AML-193 (cell line): ENCODE results near the gene RENBP.

Experiments
- DNase-seq, 2 experiments: peaks; one replicate each; lab custom pipeline; 2025; lab: John Stamatoyannopoulos, UW

RENBP gene

DNA sequence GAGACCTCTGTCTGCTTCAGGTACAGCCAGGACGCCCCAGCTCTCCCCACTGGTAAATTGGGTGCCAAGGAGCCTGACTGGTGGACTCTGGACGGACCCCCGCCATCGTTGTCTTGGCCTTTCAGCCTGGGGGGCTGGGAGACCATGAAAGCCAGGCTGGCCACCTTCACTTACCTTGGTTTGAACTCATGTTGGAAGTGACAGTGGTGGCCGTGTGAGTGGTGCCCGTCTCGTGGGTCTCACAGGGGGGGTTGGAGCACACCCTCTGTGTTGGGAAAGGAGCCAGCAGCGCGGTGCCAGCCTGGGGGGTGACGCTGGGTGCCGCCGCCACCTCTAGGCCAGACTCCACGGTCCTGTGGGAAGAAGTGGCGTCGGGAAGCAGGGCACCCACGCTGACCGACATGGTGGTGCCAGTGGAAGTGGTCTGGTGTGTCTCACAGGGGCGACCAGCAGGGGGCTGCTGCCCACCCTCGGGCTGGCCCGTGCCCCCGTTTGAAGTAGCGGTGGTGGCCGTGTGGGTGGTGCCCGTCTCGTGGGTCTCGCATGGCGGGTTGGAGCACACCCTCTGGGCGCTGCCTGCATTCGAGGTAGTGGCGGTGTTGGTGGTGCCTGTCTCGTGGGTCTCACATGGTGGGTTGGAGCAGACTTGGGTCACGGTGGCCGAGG is 9.6 kb upstream of the RENBP start:
- no peak for DNase-seq

DNA sequence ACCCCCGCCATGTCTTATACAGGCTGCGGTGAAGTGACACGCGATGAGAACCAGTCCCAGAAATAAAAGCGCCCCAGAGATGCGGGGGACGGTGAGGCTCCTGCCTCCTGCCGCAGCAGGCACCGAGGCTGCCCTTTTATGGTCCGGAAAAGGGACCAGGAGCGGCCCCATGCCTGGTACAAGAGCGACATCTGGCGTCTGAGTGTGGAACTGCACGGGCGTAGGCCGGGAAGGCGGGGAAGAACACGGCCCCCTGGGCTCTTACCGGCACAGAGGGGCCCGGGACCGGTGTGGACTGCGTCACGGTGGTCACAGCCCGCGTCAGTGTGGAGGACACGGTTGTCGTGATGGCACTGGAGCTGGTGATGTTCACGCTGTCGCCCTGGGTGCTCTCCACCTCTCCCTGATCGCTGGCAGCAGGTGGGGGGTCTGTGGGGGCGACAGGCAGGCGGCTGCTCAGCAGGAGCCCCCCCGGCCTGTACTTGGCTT is 8.9 kb upstream of the RENBP start:
- no peak for DNase-seq

DNA sequence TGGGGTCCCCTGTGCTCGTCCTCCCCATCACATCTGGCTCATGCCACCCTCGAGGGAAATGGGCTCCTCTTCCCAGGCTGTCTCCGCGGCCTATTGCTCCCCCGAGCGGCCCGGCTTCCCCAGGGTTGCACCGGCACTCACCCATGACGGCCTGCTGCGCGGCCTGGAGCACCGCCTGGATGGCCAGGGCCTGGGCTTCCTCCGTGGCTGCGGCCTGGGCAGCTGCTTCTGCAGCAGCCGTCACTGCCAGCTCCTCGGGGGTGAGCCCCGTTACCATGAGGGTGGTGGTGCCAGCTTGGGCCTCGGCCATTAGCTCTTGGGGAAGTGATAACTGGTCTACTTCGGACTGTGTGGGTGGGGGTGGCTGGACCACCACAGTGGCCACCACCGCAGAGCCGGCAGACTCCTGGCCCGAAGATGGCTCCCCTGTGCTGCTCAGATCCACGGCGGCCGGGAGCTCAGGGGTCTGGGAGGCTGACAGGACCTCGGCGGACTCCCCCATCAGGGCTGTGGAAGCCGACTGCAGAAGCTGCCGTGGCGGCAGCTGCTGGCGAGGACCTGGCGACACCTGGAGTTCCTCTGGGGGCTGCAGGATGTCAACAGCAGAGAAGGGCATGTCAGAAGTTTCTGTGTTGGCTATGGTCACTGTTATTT is 8.1 kb upstream of the RENBP start:
- no peak for DNase-seq

DNA sequence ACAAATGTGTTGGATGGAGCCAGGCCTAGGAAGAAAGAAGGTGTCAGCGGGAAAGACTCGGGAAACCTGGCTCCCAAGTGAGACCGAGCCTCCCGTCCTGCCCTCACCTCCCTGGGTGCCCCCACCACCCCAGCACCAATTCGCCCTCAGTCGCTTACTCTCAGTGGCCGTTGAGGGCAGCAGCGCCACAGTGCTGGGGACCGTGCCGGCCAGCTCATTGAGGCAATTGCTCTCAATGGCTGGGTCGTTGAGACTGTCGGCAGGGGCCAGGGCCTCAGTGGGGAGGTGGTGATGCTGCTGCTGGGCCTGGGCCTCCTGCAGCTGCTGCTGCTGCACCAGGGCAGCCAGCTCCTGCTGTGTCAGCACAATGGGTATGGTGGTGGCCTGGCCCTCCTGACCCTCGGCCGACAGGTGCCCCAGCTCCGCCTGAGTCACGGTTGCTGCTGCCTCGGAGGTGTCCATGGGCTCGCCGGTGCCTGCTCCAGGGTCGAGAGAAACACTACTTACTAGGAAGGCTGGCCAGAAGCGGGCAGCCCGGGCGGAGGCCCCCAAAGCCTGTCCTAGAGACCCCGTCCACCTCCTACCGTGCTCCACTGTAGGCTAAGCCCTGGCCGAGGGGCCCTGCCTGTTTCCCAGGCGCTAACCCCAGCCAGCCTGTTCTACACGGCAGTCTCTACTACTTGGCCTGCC is 7.4 kb upstream of the RENBP start:
- DNase-seq = no peak

DNA sequence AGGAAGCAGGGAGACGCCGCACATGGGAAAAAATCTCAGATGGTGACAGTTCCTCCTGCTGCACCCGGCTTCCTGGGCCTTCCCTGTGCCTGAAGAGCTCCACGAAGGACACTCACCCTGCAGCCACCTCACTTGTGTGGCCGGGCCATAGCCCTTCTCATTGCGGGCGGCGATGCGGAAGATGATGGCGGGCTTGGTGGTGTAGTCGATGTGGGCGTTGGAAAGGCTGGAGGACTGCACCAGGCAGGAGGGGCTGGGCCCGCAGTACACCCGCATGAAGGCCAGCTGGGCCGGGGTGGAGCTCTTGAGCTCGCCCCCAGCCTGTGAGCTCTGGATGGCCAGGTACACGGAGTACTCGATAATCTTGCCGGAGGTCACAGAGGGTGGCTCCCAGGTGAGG is 5.7 kb upstream of the RENBP start:
- no peak for DNase-seq

DNA sequence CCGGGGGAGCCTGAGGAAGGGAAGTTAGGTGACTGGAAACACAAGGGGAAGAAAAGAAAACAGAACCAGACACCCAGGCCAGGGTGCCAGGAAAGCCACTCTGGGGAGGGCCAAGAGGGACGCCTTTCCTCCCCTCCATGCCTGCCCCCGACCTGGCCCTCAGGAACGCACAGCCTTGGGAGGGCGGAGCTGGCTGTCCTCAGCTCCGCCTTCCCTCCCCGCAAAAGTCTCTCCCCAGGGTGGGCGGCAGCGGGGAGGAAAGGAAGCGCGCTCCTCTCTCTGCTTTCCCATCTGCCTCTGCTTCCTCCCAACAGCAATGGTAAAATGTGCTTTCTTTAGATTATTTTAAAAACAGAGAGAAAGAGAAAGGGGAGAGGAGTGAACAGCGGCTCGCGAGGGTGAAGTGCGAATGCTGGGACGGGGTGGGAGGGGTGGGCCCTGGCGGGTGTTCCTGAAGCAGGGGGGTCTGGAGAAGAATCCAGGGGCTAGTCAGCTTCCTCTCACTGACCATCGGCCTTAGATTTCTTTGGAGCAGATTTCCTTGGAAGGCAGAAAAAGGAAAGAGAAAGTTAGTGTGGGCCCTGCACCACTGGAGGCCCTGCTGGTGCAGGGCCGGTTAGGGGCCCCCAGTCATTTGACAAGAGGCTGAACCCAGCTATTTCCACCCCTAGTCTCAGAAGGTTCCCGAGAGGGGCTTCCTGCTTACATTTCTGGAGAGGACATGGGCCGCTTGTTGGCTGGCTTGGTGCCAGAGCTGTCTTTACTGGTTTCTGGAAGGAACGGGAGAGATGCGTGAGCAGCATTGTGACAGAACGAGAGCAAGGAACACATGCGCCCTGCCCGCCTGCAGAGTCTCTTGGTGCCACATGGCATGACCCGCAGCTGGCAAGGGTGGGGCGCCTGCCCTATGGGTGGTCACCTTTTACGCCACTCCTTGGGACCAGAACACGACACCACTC is 4.7 kb upstream of the RENBP start:
- no peak for DNase-seq

DNA sequence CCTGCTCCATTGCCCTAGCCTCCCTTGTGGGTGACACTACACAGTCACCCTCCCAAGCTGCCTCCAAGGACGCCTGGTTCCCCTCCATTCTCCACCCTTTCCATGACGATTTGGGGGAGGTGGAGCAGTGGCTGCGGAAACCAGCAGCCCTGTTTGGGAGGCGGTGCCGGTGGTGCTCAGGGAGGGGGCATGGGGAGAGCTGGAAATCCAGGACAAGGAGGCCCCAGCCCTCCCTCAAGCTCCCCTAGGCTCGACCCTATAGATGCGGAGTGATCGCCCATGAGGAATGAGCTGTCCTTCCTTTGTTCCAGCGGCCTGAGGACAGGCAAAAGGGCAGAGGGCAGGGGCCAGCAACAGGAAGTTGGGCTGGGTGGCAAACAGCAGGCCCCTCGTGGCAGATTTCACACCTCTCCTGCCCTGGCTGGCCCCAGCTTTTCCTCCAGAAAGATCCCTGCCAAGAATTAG is 3.6 kb upstream of the RENBP start:
- no peak for DNase-seq

DNA sequence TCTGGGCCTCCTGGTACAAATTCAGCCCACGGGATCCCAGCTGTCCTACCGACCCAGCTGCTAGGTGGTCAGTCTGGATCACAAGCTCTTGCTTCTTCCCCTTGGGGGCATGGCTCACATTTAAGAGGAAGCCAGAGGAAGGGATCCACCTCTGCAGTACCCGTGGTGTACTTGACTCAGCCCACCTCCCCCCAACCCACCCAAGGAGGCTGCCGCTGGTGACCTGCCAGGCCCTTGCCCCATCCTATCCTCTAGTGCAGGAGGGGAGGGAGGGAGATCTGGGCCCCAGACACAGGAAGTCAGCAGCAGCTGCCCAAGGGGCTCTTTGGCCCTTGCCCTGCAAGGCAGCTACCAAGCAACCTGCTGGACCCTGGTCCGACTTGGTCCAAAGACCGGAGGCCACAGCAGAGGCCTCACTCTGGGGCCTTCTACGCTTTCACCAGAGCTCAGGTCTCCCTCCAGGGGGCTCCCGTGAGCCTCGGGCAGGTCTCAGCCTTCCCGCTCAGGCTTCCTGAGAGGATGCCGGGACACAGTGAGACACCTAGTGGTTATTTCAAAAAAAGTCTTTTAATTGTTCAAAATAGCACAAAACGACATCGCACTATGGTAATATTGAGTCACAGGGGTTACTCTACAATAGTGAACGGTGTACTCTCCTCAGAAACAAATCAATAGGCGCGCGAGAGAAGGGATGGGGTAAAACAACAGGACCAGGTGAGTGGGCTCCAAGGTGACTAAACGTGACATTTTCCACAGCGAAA is 2.7 kb upstream of the RENBP start:
- DNase-seq = peak; percentile 44 to 78

DNA sequence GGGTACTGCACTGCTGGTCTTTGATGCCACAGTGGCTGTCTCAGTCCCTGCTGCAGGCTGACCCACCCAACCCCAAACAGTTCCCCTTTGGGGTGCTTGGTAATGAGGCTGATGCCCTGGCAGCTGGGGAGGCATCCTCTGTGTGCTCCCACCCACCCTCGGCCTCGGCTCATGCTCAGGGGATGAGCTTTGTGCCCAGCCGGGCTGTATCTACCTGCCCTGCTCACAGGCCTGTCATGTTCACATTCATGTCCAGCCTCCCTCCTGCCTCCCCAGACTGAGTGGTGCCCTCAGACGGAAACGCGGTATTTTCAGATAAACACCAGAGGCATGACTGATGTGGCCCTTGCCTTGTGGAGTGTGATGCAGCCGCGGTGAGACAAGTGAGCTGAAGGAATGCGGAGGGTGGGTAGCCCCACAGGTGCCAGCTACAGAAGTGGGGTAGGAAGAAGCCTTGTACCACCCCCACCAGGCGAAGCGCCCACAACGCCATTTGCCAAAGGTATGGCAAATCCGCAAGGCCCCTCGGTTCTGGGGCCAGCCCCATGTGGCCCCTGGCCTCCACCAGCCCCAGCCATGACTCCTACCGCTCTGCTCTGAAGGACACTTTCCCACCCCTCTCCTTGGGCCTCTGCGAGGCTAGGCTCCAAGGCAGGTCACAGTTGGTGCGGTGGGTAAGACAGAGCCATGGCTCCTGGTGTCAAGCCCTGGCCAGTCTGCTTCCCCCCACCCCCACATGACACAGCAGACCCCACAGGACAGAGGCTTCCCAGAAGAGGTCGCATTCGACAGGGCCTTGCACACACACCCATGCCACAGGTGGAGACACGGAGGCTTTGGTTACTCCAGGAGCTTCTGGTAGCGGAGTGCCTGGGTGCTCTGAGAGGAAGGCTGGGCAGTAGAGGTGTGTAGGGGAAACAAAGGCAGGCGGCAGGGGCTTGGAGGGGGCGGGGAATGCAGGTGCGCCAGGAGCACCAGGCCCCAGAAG is 1.8 kb upstream of the RENBP start:
- no peak for DNase-seq

DNA sequence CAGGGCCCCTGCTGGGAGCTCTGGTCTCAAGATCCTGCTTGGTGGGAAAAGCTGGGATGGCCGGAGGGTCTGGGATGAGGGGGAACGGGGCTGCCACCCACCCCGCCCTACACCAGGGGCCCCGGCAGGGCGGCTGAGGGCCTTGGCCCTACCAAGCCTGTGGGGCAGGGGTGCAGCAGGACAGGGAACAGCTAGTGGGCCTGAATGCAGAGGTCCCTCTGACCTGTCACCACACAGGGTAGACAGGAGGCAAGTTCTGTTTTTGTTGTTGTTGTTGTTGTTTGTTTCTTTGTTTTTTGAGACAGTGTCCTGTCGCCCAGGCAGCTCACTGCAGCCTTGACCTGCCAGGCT is 332 bp upstream of the RENBP start:
- DNase-seq = no peak

DNA sequence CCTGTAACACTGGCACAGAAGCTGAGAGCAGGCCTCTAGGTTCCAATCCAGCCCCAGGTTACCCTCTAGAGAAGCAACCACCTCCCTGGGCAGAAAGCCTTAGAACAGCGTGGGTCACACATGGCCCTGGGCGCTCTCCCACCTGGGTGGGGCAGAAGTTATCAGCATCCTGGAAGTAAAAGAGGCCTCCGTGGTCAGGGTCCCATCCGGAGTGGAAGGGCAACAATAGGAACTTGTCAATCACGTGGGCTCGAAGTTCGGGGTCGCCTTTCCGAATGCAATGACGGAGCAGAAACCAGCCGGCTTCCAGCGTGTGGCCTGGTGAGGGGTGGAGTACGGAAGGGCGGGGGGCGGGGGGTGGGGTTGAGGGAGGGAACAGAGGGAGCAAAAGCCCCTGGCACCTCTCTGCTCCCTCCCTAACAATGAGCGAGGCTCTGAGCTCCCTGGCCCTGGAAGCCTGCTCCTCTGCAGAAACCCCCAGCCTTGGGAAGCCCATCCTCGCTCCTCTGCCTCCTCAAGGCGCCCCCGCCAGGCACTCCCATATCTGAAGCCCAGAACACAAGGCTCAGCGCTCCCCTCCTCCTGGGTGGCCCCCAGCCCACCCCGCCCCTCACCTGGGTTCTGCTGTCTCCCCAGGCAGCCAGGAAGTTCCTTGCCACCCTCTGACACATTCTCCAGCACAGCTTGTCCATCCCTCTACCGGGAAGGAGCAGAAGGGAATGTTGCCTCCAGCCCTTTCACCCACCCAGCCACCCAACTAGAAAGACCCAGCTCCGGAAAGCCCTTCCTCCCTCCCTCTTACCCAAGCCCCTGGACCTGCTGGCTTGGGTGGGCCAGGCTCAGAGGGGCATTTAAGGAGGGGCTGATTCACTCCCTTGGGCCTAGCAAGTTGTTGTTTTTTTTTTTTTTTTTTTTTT is 2.8 kb downstream of the RENBP start:
- no peak for DNase-seq

DNA sequence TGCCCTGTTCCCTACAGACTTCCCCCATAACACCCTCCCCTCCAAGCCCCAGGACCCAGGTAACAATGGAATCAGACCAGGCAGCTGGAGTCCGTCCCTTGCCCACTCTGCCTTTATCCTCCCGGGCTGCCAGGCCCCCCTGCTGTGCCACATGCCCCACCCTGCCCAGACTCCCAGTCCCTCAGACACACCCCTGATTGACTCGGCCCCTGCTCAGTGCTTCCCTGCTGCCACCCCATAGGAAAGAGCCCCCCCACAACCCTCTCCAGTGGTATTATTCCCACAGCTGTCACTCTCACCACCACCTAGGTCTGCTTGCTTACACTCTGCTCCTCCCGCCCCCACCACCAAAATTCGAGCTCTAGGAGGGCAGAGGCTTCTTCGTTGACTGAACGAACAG is 4.9 kb downstream of the RENBP start:
- DNase-seq = no peak

DNA sequence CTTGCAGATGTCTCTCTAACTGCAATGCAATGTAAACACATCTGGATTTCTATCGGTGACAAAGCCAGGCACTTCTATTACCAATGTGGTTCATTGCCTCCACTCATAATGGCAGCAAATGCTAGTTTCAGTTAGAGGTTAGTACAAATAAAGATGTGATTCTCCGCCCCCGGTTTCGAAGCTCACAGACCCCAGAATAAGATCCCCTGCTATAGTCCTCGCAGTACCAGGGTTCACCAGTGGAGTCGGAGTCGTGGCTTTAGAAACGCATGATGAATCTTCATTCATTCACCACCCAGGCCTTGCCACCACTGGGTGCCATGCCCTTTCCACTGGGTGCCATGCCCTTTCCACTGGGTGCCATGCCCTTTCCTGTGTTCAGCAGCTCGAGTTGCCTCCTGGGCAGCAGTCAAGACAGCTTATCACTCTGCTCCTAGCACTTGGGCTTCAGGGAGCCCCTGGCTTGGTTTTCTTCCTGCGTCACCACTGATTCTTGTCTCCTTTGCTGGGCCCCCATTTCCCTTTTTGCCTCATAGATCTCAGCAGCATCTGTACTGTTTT is 6.1 kb downstream of the RENBP start:
- DNase-seq = no peak

DNA sequence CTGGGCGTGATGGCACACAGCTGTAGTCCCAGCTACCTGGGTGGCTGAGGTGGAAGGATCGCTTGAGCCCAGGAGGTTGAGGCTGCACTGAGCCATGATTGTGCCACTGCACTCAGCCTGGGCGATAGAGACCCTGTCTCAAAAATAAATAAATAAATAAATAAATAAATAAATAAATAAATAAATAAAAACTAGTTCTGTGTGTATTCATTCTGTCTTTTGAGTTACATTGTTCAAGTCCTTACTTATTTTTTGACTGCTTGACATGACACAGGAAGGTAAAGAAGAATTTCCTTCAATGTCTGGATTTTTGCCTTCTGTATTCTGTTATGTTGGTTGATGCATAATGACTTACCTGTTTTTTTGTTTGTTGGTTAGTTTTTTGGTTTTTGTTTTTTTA is 7.4 kb downstream of the RENBP start:
- DNase-seq = no peak

DNA sequence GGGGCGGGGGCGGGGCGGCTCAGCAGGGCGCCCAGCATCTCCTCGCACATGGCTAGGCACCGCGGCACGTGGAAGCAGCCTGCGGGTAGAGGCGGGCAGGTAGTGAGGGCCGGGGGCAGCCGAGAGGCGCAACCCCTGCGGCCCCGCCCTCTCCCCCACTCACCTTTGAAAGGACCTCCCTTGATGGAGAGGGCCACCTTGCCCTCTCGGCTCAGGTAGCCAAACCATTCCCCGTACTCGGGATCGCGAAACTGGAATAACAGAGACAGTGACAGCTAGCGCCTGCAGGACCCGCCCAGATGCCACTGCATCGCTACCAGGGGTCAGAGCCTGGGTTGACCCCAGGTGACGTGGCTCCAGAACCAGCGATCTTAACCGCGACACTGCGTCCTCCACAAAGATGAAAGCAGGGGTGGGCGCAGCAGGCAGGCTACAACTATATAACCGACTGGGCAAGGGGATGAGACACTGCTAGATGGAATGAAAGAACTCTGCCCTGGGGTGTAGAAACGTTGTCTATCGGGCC is 9.1 kb downstream of the RENBP start:
- DNase-seq = no peak

DNA sequence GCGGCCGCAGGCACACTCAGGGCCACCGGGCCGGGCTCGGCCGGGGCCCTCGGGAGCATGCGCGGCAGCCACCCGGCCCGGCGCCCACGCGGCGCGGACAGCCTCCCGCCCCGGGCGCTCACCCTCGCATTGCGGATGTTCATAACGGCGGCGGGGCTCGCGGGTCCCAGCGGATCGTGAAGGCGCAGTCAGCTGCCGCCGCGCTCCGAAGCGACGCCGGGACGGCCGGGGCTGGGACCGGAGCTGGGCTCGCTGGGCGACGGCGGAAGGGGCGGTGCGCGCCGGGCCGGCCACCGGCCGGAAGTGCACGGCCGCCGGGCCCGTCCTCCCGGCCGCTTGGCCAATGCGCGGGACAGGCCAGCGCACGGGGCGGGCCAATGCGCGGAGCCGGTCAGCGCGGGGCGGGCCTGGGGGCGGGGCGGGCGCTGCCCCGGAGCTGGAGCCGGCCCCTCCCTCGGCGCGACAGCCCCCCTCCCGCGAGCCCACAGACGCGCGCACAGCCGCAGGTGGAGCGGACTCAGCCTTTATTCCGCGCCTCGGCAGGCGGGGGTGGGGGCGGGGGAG is 9.6 kb downstream of the RENBP start, which contains the start of gene NAA10:
Gene NAA10, minus strand, starts transcription at position 276 of the 564 bp plus-strand sequence. Its CDS starts 133 bp downstream, at position 143.
- DNase-seq = peak; percentile 22 to 32

DNA sequence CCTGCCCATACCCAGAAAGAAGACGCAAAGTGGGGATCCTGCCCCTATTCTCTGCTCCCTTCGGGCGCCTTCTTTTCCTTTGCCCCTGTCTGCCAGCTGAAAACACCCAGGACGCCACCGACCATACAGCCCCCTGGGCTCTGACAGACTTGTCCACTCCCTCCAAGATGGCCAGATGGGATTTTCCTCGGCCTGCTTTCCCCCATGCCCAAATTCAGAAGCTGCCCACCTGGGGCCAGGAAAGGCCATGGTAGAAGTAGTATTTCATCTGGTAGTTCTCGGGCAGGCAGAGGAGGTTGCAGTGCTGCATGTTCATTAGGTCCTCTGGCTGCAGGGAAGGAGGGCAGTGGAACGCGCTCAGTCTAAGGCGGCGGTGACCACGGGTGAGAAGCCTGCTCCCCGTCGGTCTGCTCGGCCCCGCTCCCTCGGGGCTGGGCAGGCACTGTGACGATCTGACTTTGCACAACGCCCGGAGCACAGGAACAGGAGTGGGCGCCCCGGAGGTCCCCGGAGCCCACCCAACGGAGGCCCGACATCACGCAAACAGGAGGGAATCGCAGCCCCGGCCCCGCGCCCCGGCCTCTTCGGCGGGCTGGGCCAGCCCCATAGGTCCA is 10.2 kb downstream of the RENBP start:
- DNase-seq = no peak
